Transverse colon (tissue), 4 donors: ENCODE measurements around the gene PTPRD. TPM values are rescaled to one million over a fixed set of nuclear protein-coding genes. Genes with fewer than 3 reads are reported as not detected.

Experiments
- DNase-seq: peaks from one replicate; pipeline ENCODE4 v3.0.0-alpha.2; 2019
- H3K27ac ChIP-seq, 4 donors: fragments of 200-600 bp; sonication (generic); 2 replicates each; pipeline ENCODE4 v1.5.1; 2016 to 2018; ENCODE audit warnings: inconsistent platforms in 4 of 4
- H3K27me3 ChIP-seq: fragments of 200-600 bp; sonication (generic); 2 replicates; pipeline ENCODE4 v1.5.1; 2017; ENCODE audit warnings: inconsistent platforms
- H3K36me3 ChIP-seq, 4 donors: fragments of 200-600 bp; sonication (generic); 2 replicates each; pipeline ENCODE4 v1.5.1; 2017 to 2019; ENCODE audit warnings: inconsistent platforms in 4 of 4
- H3K4me1 ChIP-seq, 4 donors: fragments of 200-600 bp; sonication (generic); 2 replicates each; pipeline ENCODE4 v1.5.1; 2017 to 2020; ENCODE audit warnings: inconsistent platforms in 4 of 4
- H3K4me3 ChIP-seq, 4 donors: fragments of 200-600 bp; sonication (generic); 1 replicate in 1 of 4; 2 replicates in 3 of 4; pipeline versions ENCODE4 v1.5.1 to v1.6.1; 2017 to 2019; ENCODE audit warnings: inconsistent platforms in 4 of 4
- H3K9me3 ChIP-seq, 2 donors: fragments of 200-600 bp; sonication (generic); 2 replicates each; pipeline ENCODE4 v1.5.1; 2017 to 2019; ENCODE audit warnings: inconsistent platforms in 2 of 2
- EP300 ChIP-seq: sonication (generic); formaldehyde crosslinking; IDR thresholded peaks from one replicate; pipeline ENCODE4 v1.6.1; 2017; ENCODE audit warnings: antibody characterized with exemption, low read depth
- POLR2A ChIP-seq: fragments of 450-650 bp; IDR thresholded peaks from one replicate; pipeline ENCODE4 v1.6.1; 2016; ENCODE audit warnings: antibody characterized with exemption, mild to moderate bottlenecking, moderate library complexity
- POLR2AphosphoS5 ChIP-seq, 3 donors: sonication (generic); formaldehyde crosslinking; IDR thresholded peaks; one replicate each; pipeline ENCODE4 v1.6.1; 2016; ENCODE audit warnings: antibody characterized with exemption in 3 of 3
- WGBS, 2 donors: methylation state at CpG; one replicate each; pipeline ENCODE4 v1.1.5; 2018; ENCODE audit warnings: low coverage in 1 of 2; 5-methylcytosine and 5-hydroxymethylcytosine counted together
- in situ Hi-C, 4 donors: fragments of 200-750 bp; cut with MboI; loops; one replicate each; pipeline versions ENCODE4 v1.15.0 to v1.15.1; 2017; ENCODE audit warnings: low sequenced_read_pairs in 3 of 4, low pct_ligation_motif_present in 1 of 4, low pct_unique_long_range_greater_than_20kb in 1 of 4
- intact Hi-C: fragments of 100-400 bp; cut with DNase I; formaldehyde crosslinking; loops from one replicate; pipeline ENCODE4 v1.15.1; 2023; ENCODE audit warnings: low total_unique reads
- total RNA-seq, 4 donors: library from RNA; depleted of rRNA; stranded (reverse); fragments of >200 nt; gene quantifications; one replicate each; pipeline ENCODE4 v1.1.0, GENCODE V29; 2016
- TF ChIP-seq, protein P1 (sequence below), 5 experiments: fragments of 200-600 bp in 3 of 5; fragments of 450-650 bp in 2 of 5; sonication (generic) in 3 of 5; IDR thresholded peaks; 1 replicate in 2 of 5; 2 replicates in 3 of 5; pipeline ENCODE4 v1.5.1; 2016 to 2017; ENCODE audit warnings: antibody characterized with exemption in 5 of 5, inconsistent platforms in 3 of 5, mild to moderate bottlenecking in 2 of 5, moderate library complexity in 1 of 5

Gene PTPRD
- total RNA-seq, 4 donors from 2014 or later, result 43.0 to 115 (median 79.1) TPM

DNA sequence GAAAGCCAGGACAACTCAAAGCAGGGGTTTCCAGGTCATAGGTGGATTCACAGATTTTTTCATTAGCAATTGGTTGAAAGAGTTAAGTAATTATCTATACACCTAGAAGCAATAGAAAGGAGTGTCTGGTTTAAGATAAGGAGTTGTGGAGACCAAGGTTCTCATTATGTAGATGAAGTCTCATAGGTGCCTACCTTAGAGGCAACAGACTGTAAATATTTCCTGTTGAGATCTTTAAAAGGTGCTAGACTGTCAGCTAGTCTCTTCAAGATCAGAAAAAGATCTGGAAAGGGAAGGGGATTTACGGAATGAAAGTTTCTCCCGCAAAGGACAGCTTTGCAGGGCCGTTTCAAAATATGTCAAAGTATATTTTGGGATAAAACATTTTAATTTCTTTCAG, 603.4 kb downstream of the PTPRD start:
- H3K27me3 ChIP-seq, result no peaks in the 10 kb centered on the region
- H3K9me3 ChIP-seq, result no peaks in the 10 kb centered on the region
- DNase-seq, result no peak
- no peaks in the 10 kb centered on the region for H3K36me3 ChIP-seq
- WGBS, 2 donors, result 87 to 89% methylated on average over 3 of the region's 3 CpGs
- intact Hi-C loops (no loop called here), in situ Hi-C loops (loop anchor here in 2 of 4 donors (25.0 kb wide), 2 partner anchors 97 to 103 kb away; no protein-coding TSS in a partner anchor)
- H3K4me1 ChIP-seq, result no peaks in the 10 kb centered on the region
- TF ChIP-seq EP300, result no peak
- no peak for TF ChIP-seq POLR2A
- TF ChIP-seq, protein P1, sequence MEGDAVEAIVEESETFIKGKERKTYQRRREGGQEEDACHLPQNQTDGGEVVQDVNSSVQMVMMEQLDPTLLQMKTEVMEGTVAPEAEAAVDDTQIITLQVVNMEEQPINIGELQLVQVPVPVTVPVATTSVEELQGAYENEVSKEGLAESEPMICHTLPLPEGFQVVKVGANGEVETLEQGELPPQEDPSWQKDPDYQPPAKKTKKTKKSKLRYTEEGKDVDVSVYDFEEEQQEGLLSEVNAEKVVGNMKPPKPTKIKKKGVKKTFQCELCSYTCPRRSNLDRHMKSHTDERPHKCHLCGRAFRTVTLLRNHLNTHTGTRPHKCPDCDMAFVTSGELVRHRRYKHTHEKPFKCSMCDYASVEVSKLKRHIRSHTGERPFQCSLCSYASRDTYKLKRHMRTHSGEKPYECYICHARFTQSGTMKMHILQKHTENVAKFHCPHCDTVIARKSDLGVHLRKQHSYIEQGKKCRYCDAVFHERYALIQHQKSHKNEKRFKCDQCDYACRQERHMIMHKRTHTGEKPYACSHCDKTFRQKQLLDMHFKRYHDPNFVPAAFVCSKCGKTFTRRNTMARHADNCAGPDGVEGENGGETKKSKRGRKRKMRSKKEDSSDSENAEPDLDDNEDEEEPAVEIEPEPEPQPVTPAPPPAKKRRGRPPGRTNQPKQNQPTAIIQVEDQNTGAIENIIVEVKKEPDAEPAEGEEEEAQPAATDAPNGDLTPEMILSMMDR (IDR thresholded peaks at IDR 0.05), result no peak
- no peak for TF ChIP-seq POLR2AphosphoS5 (IDR thresholded peaks at IDR 0.05)
- H3K4me3 ChIP-seq, result no peak overlapping the region
- no peak overlapping the region for H3K27ac ChIP-seq

GRCh38 chr9:10008101-10008799, 604.6 kb downstream of the PTPRD start:
- H3K27me3 ChIP-seq, result no peaks in the 10 kb centered on the region
- 61 to 86% methylated on average over 1 of the region's 1 CpG for WGBS, 2 donors
- intact Hi-C loops, result no loop called here

DNA sequence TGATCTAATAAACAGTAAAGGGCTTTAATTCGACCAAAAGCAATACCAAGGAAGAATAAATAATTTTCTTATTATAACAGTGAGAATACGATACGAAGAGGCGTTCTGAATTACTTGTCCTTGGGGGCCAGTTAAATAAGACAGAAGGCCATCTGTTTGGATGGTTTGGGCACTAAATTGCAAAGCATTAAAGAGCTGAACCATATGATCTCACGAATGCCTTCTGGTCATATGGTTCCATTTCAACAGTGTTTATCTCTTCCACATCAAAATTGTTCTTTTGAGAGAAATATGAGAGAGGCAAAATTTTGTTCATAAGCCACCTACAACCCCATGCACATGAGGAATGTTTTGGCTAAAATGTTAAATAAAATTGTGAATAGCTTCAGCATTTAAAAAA, 605.4 kb downstream of the PTPRD start:
- intact Hi-C loops, result no loop called here
- in situ Hi-C loops, result loop anchor here in 2 of 4 donors (25.0 kb wide), 2 partner anchors 95 to 105 kb away; no protein-coding TSS in a partner anchor
- Histone ChIP-seq H3K36me3 (no peaks in the 10 kb centered on the region), H3K27ac (no peak overlapping the region), H3K4me1 (no peaks in the 10 kb centered on the region), H3K27me3 (no peaks in the 10 kb centered on the region), H3K9me3 (peaks cover 0 to 4% of the 10 kb centered on the region in 2 donors), H3K4me3 (no peak overlapping the region)
- TF ChIP-seq EP300, result no peak
- no peak for TF ChIP-seq POLR2A
- TF ChIP-seq POLR2AphosphoS5 (IDR thresholded peaks at IDR 0.05), result no peak
- TF ChIP-seq, protein P1 (IDR thresholded peaks at IDR 0.05), result no peak
- no peak for DNase-seq
- 67 to 78% methylated on average over 5 of the region's 5 CpGs for WGBS, 2 donors

More at GRCh38 chr9:10008101-10008799, 604.6 kb downstream of the PTPRD start:
- no peak overlapping the region for H3K27ac ChIP-seq
- H3K4me1 ChIP-seq, result no peaks in the 10 kb centered on the region
- in situ Hi-C loops, result loop anchor here in 2 of 4 donors (25.0 kb wide), 2 partner anchors 96 to 104 kb away; no protein-coding TSS in a partner anchor
- H3K4me3 ChIP-seq, result no peak overlapping the region
- TF ChIP-seq EP300 (no peak), POLR2A (no peak), POLR2AphosphoS5 (IDR thresholded peaks at IDR 0.05) (no peak)
- TF ChIP-seq, protein P1 (IDR thresholded peaks at IDR 0.05), result no peak
- DNase-seq, result no peak
- H3K36me3 ChIP-seq, result no peaks in the 10 kb centered on the region
- H3K9me3 ChIP-seq, result no peaks in the 10 kb centered on the region

DNA sequence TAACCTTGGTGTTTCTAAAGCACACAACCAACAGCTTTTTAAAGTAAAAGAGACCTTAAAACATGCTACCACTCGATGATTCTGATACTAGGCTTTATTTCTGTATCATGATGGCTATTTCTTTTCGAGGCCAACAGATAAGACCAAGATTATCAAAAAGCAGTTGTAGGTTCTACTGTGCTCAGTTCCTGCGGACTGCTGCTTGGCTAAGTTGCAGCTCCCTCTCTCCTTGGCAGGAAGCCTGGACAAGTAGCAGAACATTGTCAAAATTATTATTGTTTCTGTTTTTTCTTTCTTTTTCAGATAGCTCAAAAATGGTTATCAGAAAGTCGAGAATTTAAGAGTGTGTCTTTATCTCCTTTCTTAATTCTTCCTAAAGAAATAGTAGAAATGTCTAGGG, 607.6 kb downstream of the PTPRD start:
- Histone ChIP-seq H3K4me3 (no peak overlapping the region), H3K9me3 (peaks cover 0 to 4% of the 10 kb centered on the region in 2 donors), H3K27ac (no peak overlapping the region), H3K36me3 (no peaks in the 10 kb centered on the region), H3K4me1 (no peaks in the 10 kb centered on the region), H3K27me3 (no peaks in the 10 kb centered on the region)
- WGBS, 2 donors, result 30 to 32% methylated on average over 4 of the region's 4 CpGs
- TF ChIP-seq POLR2AphosphoS5 (IDR thresholded peaks at IDR 0.05) (no peak), EP300 (no peak), POLR2A (no peak)
- TF ChIP-seq, protein P1 (IDR thresholded peaks at IDR 0.05), result no peak
- no peak for DNase-seq
- intact Hi-C loops (no loop called here), in situ Hi-C loops (loop anchor here in 2 of 4 donors (25.0 kb wide), 2 partner anchors 93 to 107 kb away; no protein-coding TSS in a partner anchor)
